Activated CD4-positive, alpha-beta T cell treated with anti-CD3 and anti-CD28 coated beads, Interleukin-2, amount 10 ng/mL, durations not matched to agents 24 days and 14 days (primary cell): ENCODE measurements around the gene CLDN15. TPM values are rescaled to one million over a fixed set of nuclear protein-coding genes. Genes with fewer than 3 reads are reported as not detected.
"Not testable (repeated sequence)": the region's sequence is repeated elsewhere in the genome, so short reads cannot be mapped to it uniquely, and the experiment has no call there.

ENCODE experiments used
- DNase-seq: peaks from one replicate; pipeline ENCODE4 v3.0.0; 2022
- H3K27ac Mint-ChIP-seq: one replicate; pipeline ENCODE4 v1.8.0; 2022; ENCODE audit warnings: mild to moderate bottlenecking, mixed read lengths
- H3K27me3 Mint-ChIP-seq: one replicate; pipeline ENCODE4 v1.8.0; 2022; ENCODE audit warnings: mixed read lengths
- H3K36me3 Mint-ChIP-seq: one replicate; pipeline ENCODE4 v1.8.0; 2022; ENCODE audit warnings: low read depth, mild to moderate bottlenecking, mixed read lengths
- H3K4me1 Mint-ChIP-seq: one replicate; pipeline ENCODE4 v1.8.0; 2021; ENCODE audit warnings: mixed read lengths
- H3K4me3 Mint-ChIP-seq: one replicate; pipeline ENCODE4 v1.8.0; 2022; ENCODE audit warnings: mild to moderate bottlenecking, moderate library complexity, mixed read lengths
- H3K9me3 Mint-ChIP-seq: one replicate; pipeline ENCODE4 v1.8.0; 2021; ENCODE audit warnings: mixed read lengths
- intact Hi-C: fragments of 100-400 bp; cut with micrococcal nuclease; formaldehyde crosslinking; loops from one replicate; pipeline ENCODE4 v1.15.1; 2023
- total RNA-seq: library from RNA; stranded (reverse); gene quantifications from 2 replicates; pipeline ENCODE4 v1.2.3, GENCODE V29; 2022

The CLDN15 gene
- total RNA-seq, 1 donor from 2014 or later, result 19.6 TPM

DNA sequence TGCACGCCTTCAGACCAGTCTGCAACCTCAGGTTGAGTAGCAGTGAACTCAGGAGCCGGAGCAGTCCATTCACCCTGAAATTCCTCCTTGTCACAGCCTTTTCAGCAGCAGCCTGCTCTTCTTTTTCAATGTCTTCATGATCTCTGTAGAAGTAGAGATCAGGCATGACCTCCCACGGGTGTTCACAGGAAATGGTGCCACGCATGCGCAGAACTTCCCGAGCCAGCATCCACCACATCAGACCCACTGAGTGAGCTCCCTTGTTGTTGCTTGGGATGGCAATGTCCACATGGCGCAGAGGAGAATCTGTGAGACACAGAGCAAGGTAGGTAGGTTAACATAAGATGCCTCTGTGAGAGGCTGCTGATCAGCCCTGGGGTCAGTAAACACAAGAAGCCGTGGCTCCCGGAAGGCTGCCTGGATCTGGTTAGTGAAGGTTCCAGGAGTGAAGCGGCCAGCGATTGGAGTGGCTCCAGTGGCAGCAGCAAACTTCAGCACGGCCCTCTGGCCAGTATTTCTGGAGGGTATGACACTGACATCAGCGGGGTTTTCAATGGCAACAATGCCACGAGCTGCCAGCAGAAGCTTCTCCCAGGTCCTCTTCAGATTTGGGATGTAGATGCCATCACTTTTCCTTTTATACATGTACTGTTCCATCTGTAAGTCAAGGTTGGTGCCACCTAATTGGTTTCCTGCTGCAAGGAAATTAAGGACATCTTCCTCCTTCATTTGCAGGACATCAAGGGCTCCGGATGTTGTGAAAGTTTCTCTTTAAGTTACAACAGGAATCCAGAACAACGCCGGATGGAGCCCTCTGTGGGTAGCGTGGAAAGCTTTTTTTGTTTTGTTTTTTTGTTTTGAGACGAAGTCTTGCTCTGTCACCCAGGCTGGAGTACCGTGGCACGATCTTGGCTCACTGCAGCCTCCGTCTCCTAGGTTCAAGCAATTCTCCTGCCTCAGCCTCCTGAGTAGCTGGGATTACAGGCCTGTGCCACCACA, 33.6 kb downstream of the CLDN15 start:
- intact Hi-C loops, H3K9me3 Mint-ChIP-seq, H3K4me1 Mint-ChIP-seq: not testable (repeated sequence)
- peaks cover 15% of the 10 kb centered on the region for H3K36me3 Mint-ChIP-seq
- DNase-seq, result peak; percentile 74
- H3K4me3 Mint-ChIP-seq, result peak overlapping the region; percentile 64
- H3K27me3 Mint-ChIP-seq, result peaks cover 28% of the 10 kb centered on the region
- H3K27ac Mint-ChIP-seq, result peak overlapping the region; percentile 91

DNA sequence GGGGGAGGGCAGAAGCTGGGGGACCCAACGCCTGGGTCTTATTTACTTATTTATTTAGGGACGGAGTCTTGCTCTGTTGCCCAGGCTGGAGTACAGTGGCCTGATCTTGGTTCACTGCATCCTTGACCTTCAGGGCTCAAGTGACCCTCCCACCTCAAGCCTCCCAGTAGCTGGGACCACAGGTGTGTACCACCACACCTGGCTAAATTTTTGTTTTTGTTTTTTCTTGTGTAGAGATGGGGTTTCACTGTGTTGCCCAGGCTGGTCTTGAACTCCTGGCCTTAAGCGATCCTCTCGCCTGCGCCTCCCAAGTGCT, 35.0 kb downstream of the CLDN15 start:
- H3K36me3 Mint-ChIP-seq, result peaks cover 10% of the 10 kb centered on the region
- DNase-seq, result no peak
- intact Hi-C loops, result no loop called here
- H3K27ac Mint-ChIP-seq, result no peak overlapping the region
- H3K27me3 Mint-ChIP-seq, result peaks cover 28% of the 10 kb centered on the region
- no peak overlapping the region for H3K4me3 Mint-ChIP-seq
- peaks cover 8% of the 10 kb centered on the region for H3K4me1 Mint-ChIP-seq
- no peaks in the 10 kb centered on the region for H3K9me3 Mint-ChIP-seq

DNA sequence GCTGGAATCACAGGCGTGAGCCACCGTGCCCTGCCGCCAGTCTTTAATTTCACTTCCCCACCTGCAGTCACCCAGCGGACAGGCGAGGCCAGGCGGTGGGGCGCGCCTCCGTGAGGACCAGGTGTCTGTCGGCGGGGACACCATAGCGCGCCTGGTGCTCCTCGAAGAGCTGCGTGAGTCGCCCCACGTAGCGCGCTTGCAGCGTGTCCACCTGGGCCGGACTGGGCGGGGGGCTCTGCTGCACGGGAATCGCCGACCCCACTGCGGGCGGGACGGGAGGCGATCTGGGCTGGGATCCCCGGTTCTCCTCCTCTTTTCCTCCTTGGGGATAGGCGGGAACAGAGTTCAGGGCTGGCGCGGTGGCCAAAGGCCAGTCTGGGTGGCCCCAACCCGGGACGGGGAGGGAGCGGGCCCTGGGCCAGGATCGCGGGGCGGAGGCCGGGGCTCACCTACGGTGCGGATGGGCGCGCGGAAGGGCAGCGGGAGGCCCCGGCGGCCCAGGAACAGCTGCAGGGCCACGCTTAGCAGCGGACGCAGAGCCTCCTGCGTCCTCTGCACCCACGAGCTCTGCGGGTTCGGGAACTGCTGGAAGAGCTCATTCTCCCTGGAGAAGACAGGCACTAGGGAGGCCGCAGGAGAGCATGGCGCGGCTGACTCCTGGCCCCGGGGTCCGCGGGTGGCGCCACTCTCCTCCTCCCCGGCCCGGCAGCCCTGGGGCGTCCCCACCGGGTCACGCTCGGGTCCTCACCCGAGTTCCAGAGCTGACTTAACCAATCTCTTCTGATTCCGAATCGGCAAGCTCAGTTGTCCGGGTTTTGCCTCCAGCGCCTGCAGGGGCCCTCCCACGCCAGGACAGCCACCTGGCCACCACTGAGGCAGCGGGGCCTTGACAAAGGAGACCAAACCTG, 35.7 kb downstream of the CLDN15 start:
- Mint-ChIP-seq H3K4me3 (no peak overlapping the region), H3K27me3 (peaks cover 28% of the 10 kb centered on the region), H3K9me3 (no peaks in the 10 kb centered on the region), H3K4me1 (peaks cover 8% of the 10 kb centered on the region), H3K27ac (no peak overlapping the region), H3K36me3 (peaks cover 10% of the 10 kb centered on the region)
- intact Hi-C loops, result no loop called here
- DNase-seq, result no peak

DNA sequence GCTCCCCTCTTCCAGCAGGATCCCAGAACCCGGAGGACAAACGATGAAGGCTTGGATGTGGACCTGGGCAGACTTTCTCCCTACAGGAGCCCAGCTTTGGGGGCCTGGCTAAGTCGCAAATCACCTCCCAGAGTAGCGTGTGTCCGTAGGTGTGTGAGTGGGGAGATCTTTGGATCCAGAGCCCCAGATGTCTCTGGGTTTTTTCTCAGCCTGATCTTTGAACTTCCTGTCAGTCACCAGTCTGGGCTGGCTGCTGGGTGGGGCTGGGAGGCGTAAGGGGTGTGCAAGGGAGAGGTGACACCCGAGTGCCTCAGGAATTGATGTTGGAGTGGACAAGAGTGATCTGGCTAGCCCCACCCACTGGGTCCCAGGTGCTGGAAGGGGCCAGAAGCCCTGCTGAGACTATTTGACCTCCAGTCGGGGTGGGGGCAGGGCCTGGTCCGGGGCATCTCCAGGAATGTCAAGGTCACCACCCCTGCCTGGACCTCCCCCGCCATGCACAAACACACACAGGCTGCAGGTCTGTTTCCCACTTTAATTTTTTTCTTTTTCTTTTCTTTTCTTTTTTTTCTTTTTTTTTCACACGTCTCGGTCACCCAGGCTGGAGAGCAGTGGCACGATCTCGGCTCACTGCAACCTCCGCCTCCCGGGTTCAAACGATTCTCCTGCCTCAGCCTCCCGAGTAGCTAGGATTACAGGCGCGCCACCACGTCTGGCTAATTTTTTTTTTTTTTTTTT, 36.6 kb downstream of the CLDN15 start, which contains the start of gene MOGAT3:
MOGAT3 (minus strand) TSS at position 175 of the 738 bp plus-strand sequence. CDS start 182 bp downstream, outside the sequence.
- H3K4me1 Mint-ChIP-seq, result peaks cover 8% of the 10 kb centered on the region
- intact Hi-C loops, result no loop called here
- no peak within 1 kb of the TSS for H3K4me3 Mint-ChIP-seq
- peaks cover 4% of the 10 kb centered on the region for H3K36me3 Mint-ChIP-seq
- no peaks in the 10 kb centered on the region for H3K9me3 Mint-ChIP-seq
- DNase-seq, result no peak
- H3K27me3 Mint-ChIP-seq, result peaks cover 28% of the 10 kb centered on the region
- peak within 1 kb of the TSS; percentile 62 for H3K27ac Mint-ChIP-seq

DNA sequence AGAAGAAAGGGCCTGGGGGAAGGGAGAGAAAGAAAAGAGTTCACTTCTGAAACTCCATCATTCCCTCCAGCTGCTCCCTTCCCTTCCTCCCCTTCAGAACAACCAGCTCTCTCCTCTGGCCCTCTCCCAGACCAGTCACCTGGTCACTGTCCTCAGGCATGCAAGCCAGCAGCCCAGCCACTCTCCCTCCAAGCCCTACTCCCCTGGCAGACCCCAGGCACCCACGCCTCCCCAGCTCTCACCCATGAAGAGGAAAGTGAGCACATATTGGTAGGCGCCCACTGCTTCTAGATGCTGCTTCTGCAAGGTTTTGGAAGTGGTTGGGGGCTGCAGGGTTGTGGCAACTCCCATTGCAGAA, 37.1 kb downstream of the CLDN15 start:
- intact Hi-C loops, result no loop called here
- no peaks in the 10 kb centered on the region for H3K9me3 Mint-ChIP-seq
- H3K27me3 Mint-ChIP-seq, result peaks cover 28% of the 10 kb centered on the region
- H3K27ac Mint-ChIP-seq, result no peak overlapping the region
- DNase-seq, result no peak
- no peak overlapping the region for H3K4me3 Mint-ChIP-seq
- H3K4me1 Mint-ChIP-seq, result peaks cover 6% of the 10 kb centered on the region
- no peaks in the 10 kb centered on the region for H3K36me3 Mint-ChIP-seq

DNA sequence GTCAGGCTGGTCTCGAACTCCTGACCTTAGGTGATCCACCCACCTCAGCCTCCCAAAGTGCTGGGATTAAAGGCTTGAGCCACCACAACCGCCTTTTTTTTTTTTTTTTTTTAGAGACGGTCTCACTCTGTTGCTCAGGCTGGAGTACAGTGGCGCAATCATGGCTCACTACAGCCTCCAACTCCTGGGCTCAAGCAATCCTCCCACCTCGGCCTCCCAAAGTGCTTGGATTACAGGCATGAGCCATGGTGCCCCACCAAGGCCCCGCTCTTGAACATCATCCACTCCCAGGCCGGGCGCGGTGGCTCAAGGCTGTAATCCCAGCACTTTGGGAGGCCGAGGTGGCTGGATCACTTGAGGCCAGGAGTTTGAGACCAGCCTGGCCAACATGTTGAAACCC, 38.1 kb downstream of the CLDN15 start:
- DNase-seq, H3K4me1 Mint-ChIP-seq, H3K27ac Mint-ChIP-seq, H3K36me3 Mint-ChIP-seq, H3K4me3 Mint-ChIP-seq, H3K9me3 Mint-ChIP-seq, intact Hi-C loops: not testable (repeated sequence)
- peaks cover 31% of the 10 kb centered on the region for H3K27me3 Mint-ChIP-seq

DNA sequence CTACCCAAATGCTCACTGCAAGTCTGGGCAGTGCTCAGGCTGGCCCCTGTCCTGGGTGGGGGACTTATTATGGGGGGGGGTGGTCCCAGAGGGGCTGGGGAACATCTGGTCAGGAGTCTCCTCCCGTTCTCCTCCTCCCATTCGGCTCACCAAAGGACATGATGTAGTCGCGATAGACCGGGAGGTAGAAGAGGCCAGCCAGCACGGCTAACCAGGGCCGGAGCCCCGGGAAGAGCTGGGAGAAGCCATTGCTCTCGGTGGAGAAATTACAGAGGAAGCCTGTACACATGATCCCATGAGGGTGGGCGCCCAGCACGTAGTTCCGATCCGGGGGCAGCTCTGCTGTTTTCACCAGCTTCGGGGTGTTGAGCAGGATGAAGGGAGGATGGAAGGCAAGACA, 39.1 kb downstream of the CLDN15 start:
- intact Hi-C loops, result no loop called here
- no peaks in the 10 kb centered on the region for H3K9me3 Mint-ChIP-seq
- no peak for DNase-seq
- H3K4me3 Mint-ChIP-seq, result no peak overlapping the region
- peaks cover 2% of the 10 kb centered on the region for H3K4me1 Mint-ChIP-seq
- peaks cover 26% of the 10 kb centered on the region for H3K27me3 Mint-ChIP-seq
- no peak overlapping the region for H3K27ac Mint-ChIP-seq
- H3K36me3 Mint-ChIP-seq, result no peaks in the 10 kb centered on the region

DNA sequence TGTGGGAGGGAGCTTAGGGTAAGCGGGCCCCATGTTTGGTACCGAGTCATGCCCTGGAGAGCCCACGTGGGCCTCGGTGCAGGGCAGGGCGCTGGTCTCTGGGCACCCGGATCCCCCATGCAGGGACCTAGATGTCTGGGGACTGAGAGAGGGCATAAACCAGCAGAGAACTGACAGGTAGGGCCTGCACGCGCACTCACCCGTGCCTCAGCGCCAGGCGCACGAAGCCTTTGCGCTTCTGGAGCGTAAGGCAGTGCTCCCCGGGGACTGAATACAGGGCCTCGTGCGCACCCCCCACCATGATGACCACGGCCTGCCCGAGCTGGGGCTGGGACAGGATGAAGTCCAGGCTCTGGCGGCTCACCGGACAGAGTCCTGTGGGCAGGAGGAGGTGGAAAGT, 39.6 kb downstream of the CLDN15 start:
- Mint-ChIP-seq H3K27me3 (peaks cover 23% of the 10 kb centered on the region), H3K4me3 (no peak overlapping the region), H3K36me3 (no peaks in the 10 kb centered on the region), H3K27ac (no peak overlapping the region), H3K4me1 (peaks cover 2% of the 10 kb centered on the region), H3K9me3 (no peaks in the 10 kb centered on the region)
- DNase-seq, result no peak
- intact Hi-C loops, result no loop called here

DNA sequence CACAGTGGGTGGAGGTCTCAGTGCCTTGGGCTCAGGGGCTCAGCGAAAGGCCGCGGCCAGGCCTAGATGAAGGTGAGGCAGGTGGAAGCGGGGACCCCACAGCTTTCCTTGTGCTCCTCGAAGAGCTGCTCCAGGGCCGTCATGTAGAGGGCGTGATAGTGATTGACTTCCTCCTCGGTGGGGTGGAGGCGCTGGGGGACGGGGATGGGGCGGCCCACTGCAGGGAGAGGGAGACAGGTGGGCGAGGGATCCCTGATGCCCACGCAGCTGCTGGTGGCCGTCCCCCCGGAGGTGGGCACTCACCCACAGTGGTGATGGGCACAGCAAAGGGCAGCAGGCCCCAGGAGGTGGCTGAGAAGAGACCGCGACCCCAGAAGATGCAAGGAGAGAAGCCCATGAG, 41.7 kb downstream of the CLDN15 start:
- H3K27me3 Mint-ChIP-seq, result peaks cover 14% of the 10 kb centered on the region
- no peak overlapping the region for H3K27ac Mint-ChIP-seq
- H3K9me3 Mint-ChIP-seq, result no peaks in the 10 kb centered on the region
- DNase-seq, result no peak
- peaks cover 3% of the 10 kb centered on the region for H3K4me1 Mint-ChIP-seq
- intact Hi-C loops, result no loop called here
- H3K4me3 Mint-ChIP-seq, result no peak overlapping the region
- no peaks in the 10 kb centered on the region for H3K36me3 Mint-ChIP-seq

DNA sequence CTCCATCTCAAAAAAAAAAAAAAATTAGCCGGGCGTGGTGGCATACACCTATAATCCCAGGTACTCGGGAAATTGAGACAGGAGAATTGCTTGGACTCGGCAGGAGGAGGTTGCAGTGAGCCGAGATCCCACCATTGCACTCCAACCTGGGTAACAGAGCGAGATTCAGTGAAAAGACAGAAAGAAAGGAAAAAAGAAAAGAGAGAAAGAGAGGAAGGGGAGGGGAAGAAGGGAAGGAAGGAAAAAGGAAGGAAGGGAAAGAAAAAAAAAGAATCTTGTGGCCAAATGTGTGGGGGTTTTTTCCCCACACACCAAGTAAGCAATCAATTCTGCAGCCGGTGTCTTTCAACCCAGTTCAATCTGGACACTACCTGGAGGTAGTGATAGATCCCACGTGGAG, 48.5 kb downstream of the CLDN15 start:
- Mint-ChIP-seq H3K27ac (no peak overlapping the region), H3K27me3 (peaks cover 14% of the 10 kb centered on the region), H3K4me1 (peaks cover 2% of the 10 kb centered on the region), H3K36me3 (no peaks in the 10 kb centered on the region), H3K4me3 (no peak overlapping the region), H3K9me3 (no peaks in the 10 kb centered on the region)
- intact Hi-C loops, result no loop called here
- DNase-seq, result no peak

DNA sequence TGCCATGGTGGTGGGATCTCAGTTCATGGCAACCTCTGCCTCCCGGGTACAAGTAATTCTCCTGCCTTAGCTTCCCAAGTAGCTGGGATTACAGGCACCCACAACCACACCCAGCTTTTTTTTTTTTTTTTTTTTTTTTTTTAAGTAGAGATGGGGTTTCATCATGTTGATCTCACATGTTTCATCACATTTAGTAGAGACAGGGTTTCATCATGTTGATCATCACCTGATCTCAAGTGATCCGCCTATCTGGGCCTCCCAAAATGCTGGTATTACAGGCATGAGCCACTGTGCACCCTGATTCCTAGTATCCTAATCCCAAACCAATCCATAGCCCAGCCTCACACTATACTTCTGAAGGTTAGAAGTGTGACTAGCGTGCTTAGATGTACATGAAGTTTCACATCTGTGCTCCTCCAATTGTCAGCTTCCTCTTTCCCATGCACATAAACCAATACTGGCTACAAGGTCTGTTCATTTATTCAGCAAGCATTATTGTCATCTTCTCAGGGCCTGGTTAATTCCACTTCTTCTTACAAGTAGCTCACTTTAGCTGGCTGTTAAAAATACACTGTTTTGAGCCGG, 50.7 kb downstream of the CLDN15 start:
- H3K4me1 Mint-ChIP-seq, result no peaks in the 10 kb centered on the region
- no peaks in the 10 kb centered on the region for H3K36me3 Mint-ChIP-seq
- H3K27me3 Mint-ChIP-seq, result peaks cover 21% of the 10 kb centered on the region
- intact Hi-C loops, result no loop called here
- no peak overlapping the region for H3K4me3 Mint-ChIP-seq
- H3K27ac Mint-ChIP-seq, result no peak overlapping the region
- H3K9me3 Mint-ChIP-seq, result no peaks in the 10 kb centered on the region
- no peak for DNase-seq

DNA sequence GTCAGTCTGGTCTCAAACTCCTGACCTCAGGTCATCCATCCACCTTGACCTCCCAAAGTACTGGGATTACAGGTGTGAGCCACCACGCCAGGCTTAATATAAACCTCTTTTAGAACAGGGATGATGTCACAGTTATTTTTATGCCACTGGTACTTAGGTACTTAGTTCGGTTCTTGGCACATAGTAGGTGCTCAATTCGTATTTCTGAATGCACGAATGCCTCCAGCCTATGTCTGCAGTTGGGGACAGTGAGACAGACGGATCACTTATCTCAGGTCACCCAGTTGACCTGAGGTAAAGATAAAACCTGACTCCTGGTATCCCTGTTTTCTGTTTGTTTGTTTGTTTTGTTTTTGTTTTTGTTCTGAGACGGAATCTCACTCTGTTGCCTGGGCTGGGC, 51.4 kb downstream of the CLDN15 start:
- Mint-ChIP-seq H3K4me3 (no peak overlapping the region), H3K36me3 (no peaks in the 10 kb centered on the region), H3K27me3 (peaks cover 22% of the 10 kb centered on the region), H3K27ac (no peak overlapping the region), H3K4me1 (no peaks in the 10 kb centered on the region), H3K9me3 (no peaks in the 10 kb centered on the region)
- no peak for DNase-seq
- intact Hi-C loops, result no loop called here

DNA sequence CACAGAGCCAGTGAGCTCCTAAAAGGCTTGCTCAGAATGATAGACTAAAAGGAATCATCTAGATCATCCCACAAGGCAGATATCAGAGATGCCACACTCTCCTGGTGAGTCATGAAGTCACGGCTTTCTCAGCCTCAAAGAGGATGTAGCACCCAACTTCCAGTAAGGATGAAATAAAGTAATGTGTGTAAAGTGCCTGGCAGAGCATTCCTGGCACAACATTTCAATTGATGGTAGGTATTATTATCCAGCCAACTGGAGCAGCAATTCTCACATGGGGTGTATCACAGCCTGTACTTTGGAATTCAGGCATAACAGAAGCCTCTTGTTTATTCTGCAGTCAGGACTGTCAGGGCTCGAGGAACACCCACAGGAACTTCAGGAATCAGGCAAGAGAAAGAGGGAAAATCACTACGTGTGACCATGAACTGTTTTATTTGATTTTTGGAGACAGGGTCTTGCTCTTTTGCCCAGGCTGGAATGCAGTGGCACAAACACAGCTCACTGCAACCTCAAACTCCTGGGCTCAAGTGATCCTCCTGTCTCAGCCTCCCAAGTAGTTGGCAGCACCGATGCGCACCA, 52.3 kb downstream of the CLDN15 start:
- Mint-ChIP-seq H3K4me3 (no peak overlapping the region), H3K27me3 (peaks cover 29% of the 10 kb centered on the region), H3K4me1 (peaks cover 4% of the 10 kb centered on the region), H3K27ac (no peak overlapping the region), H3K36me3 (no peaks in the 10 kb centered on the region), H3K9me3 (no peaks in the 10 kb centered on the region)
- intact Hi-C loops, result no loop called here
- no peak for DNase-seq
